H1 (cell line): ENCODE measurements around the gene PPP1R12B. TPM values are rescaled to one million over a fixed set of nuclear protein-coding genes. Genes with fewer than 3 reads are reported as not detected.

Source experiments
- CHD7 ChIP-seq: fragments of 300-600 bp; sonication (generic); IDR thresholded peaks from 2 replicates; pipeline ENCODE4 v1.7.1; 2012; ENCODE audit warnings: low read length, moderate library complexity, mild to moderate bottlenecking, inconsistent platforms; ENCODE audit not compliant: insufficient replicate concordance
- polyA plus RNA-seq, 7 experiments: library from polyadenylated mRNA; depleted of rRNA in 3 of 7; stranded (reverse) in 5 of 7; unstranded in 2 of 7; fragments of >200 nt in 5 of 7; fragments of 200-250 nt in 2 of 7; gene quantifications; 1 replicate in 5 of 7; 2 replicates in 1 of 7; 4 replicates in 1 of 7; pipeline versions ENCODE4 v1.2.1 to v1.2.3, GENCODE V29; 2011 to 2013; ENCODE audit warnings: missing spikeins in 2 of 7, mixed read lengths in 2 of 7
- total RNA-seq: library from RNA; stranded (reverse); fragmentation: NEBNext Ultra II Directional; extraction: Animal tissue kit (Norgen Biotek cat#: 25700); gene quantifications from 2 replicates; pipeline ENCODE4 v1.2.1, GENCODE V29; 2021

Gene PPP1R12B
- total and polyA plus RNA-seq, 2 of the 8 experiments (the other 6 are each of a cell fraction or from before 2014, with no cell fraction given) = 7.9 to 18.7 TPM

DNA sequence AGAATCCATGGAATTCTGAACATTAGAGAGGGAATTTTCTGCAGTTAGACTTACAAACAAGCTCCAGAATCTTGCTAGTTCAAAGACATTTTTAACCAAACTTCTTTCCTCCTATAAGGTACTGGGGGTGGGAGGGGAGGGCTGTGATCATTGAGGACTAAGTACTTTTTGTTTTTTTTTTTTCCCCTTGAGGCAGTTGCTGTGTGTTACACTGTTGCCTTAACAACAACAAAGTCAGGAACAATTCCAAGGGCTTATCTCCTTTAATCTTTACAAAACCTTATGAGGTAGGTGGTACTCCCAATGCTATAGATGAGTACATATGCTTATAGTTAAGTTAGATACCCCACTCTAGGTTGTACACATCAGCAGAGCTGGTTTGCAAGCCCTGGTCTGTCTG lies 62.9 kb downstream of the PPP1R12B start (continued):
- TF ChIP-seq CHD7 = no peak
